Endothelial cell of umbilical vein (primary cell): ENCODE results near the gene GBP7. TPM values are rescaled to one million over a fixed set of nuclear protein-coding genes. Genes with fewer than 3 reads are reported as not detected.

ENCODE experiments used
- BruUV-seq: library from RNA; stranded (reverse); fragments of 400-500 nt; replicated peaks from 2 replicates; lab custom pipeline; 2021; lab: Mats Ljungman, UMichigan
- CTCF ChIA-PET: fragments of 300-600, 350-600 bp; sonication (Branson Sonifier 250); formaldehyde crosslinking; loops from one replicate; lab custom pipeline; 2021; ENCODE audit warnings: antibody characterized with exemption, inconsistent platforms; lab: Charles Lee
- POLR2A ChIA-PET: fragments of 300-600, 350-600 bp; sonication (Branson Sonifier 250); formaldehyde crosslinking; loops from one replicate; lab custom pipeline; 2021; ENCODE audit warnings: antibody characterized with exemption, inconsistent platforms; lab: Charles Lee
- DNase-seq: peaks from one replicate; pipeline ENCODE4 v3.0.0-alpha.2; 2011; ENCODE audit warnings: low read depth, low spot score
- FAIRE-seq: peaks from 2 replicates; lab custom pipeline; 2011; peaks lifted over from hg19 to GRCh38; lab: Jason Lieb, UNC
- H2AFZ ChIP-seq: 2 replicates; pipeline ENCODE4 v1.6.0; 2012; ENCODE audit warnings: low read depth, low read length, control low read depth, inconsistent platforms
- H3K27ac ChIP-seq: 2 replicates; pipeline ENCODE4 v1.5.1; 2011; ENCODE audit warnings: low read depth, mild to moderate bottlenecking, control low read depth, low read length, moderate library complexity; ENCODE audit not compliant: insufficient read depth
- H3K27me3 ChIP-seq, 2 experiments: 2 replicates each; pipeline versions ENCODE4 v1.6.0 to v1.6.1; 2011; ENCODE audit warnings: low read length in 2 of 2, mixed read lengths in 1 of 2; ENCODE audit not compliant: control insufficient read depth in 2 of 2, insufficient read depth in 2 of 2
- H3K36me3 ChIP-seq, 2 experiments: 2 replicates in 1 of 2; 3 replicates in 1 of 2; pipeline ENCODE4 v1.5.1; 2011; ENCODE audit warnings: low read length in 2 of 2, mild to moderate bottlenecking in 1 of 2, moderate library complexity in 1 of 2; ENCODE audit not compliant: control insufficient read depth in 2 of 2, insufficient read depth in 2 of 2; ENCODE audit errors: extremely low read depth in 1 of 2
- H3K4me1 ChIP-seq: 3 replicates; pipeline ENCODE4 v1.5.1; 2011; ENCODE audit warnings: mild to moderate bottlenecking, low read length; ENCODE audit not compliant: control insufficient read depth, insufficient read depth; ENCODE audit errors: extremely low read depth
- H3K4me2 ChIP-seq: 2 replicates; pipeline ENCODE4 v1.6.1; 2011; ENCODE audit warnings: low read length, control low read depth, mixed read lengths; ENCODE audit not compliant: insufficient read depth
- H3K4me3 ChIP-seq, 3 experiments: fragments of 200-600 bp in 1 of 3; sonication (generic), shearing (Covaris generic) in 1 of 3; replicated peaks in 1 of 3; 2 replicates each; pipeline ENCODE4 v1.5.1; 2011 to 2016; ENCODE audit warnings: control low read depth in 3 of 3, low read length in 3 of 3, mild to moderate bottlenecking in 2 of 3, inconsistent platforms in 1 of 3, low read depth in 1 of 3, moderate library complexity in 1 of 3; ENCODE audit not compliant: insufficient read depth in 1 of 3
- H3K79me2 ChIP-seq: 2 replicates; pipeline ENCODE4 v1.6.0; 2012; ENCODE audit warnings: low read length, inconsistent platforms; ENCODE audit not compliant: control insufficient read depth, insufficient read depth
- H3K9ac ChIP-seq: replicated peaks from 2 replicates; pipeline ENCODE3; 2011; ENCODE audit warnings: low read length, control low read depth; ENCODE audit not compliant: insufficient read depth; ENCODE audit errors: extremely low read depth
- H3K9me1 ChIP-seq: replicated peaks from 3 replicates; pipeline ENCODE4 v1.6.0; 2011; ENCODE audit warnings: mild to moderate bottlenecking, low read length; ENCODE audit not compliant: control insufficient read depth, insufficient read depth; ENCODE audit errors: extremely low read depth
- H3K9me3 ChIP-seq: replicated peaks from 2 replicates; pipeline ENCODE4 v1.5.1; 2012; ENCODE audit warnings: low read length, inconsistent platforms; ENCODE audit not compliant: control insufficient read depth, insufficient read depth
- H4K20me1 ChIP-seq: replicated peaks from 2 replicates; pipeline ENCODE3; 2011; ENCODE audit warnings: mild to moderate bottlenecking, low read length; ENCODE audit not compliant: control insufficient read depth, insufficient read depth; ENCODE audit errors: extremely low read depth
- EZH2 ChIP-seq: IDR thresholded peaks from 2 replicates; pipeline ENCODE4 v1.6.1; 2012; ENCODE audit warnings: borderline replicate concordance, low read depth, mild to moderate bottlenecking, moderate library complexity, low read length, inconsistent platforms; ENCODE audit not compliant: severe bottlenecking
- GATA2 ChIP-seq: IDR thresholded peaks from 2 replicates; pipeline ENCODE4 v1.7.0; 2011; ENCODE audit warnings: low read depth, mild to moderate bottlenecking, moderate library complexity, mixed read lengths, low read length; ENCODE audit not compliant: insufficient read length, insufficient read depth
- MAX ChIP-seq: IDR thresholded peaks from 2 replicates; pipeline ENCODE4 v1.6.1; 2011; ENCODE audit not compliant: insufficient read depth, insufficient read length
- MYC ChIP-seq: IDR thresholded peaks from one replicate; pipeline ENCODE4 v1.6.1; 2011; ENCODE audit warnings: mild to moderate bottlenecking, low read depth, low read length
- POLR2AphosphoS5 ChIP-seq: IDR thresholded peaks from 2 replicates; pipeline ENCODE4 v1.6.1; 2012; ENCODE audit warnings: low read depth, mild to moderate bottlenecking, control low read depth, low read length, moderate library complexity; ENCODE audit not compliant: insufficient read depth
- dilution Hi-C: fragments of 300-500 bp; cut with MboI; formaldehyde crosslinking; loops from one replicate; pipeline ENCODE4 v1.15.0; 2019; ENCODE audit warnings: low sequenced_read_pairs; ENCODE audit not compliant: extremely low pct_ligation_motif_present
- intact Hi-C: fragments of 100-400 bp; cut with micrococcal nuclease; formaldehyde crosslinking; loops from one replicate; pipeline ENCODE4 v1.10.0; 2022
- polyA plus RNA-seq, 4 experiments: library from polyadenylated mRNA; depleted of rRNA in 3 of 4; stranded (reverse) in 3 of 4; unstranded in 1 of 4; fragments of >200 nt; gene quantifications; 2 replicates each; pipeline versions ENCODE4 v1.2.1 to v1.2.3, GENCODE V29; 2011 to 2012; ENCODE audit warnings: missing spikeins in 1 of 4
- total RNA-seq: library from RNA; stranded (reverse); gene quantifications from 2 replicates; pipeline ENCODE4 v1.2.3, GENCODE V29; 2021
- TF ChIP-seq, protein P1 (sequence below), 2 donors: IDR thresholded peaks; 1 replicate in 1 of 2; 2 replicates in 1 of 2; pipeline ENCODE4 v1.5.1; 2011; ENCODE audit warnings: low read length in 2 of 2, mild to moderate bottlenecking in 2 of 2, moderate library complexity in 2 of 2, control low read depth in 1 of 2, inconsistent platforms in 1 of 2, low read depth in 1 of 2; ENCODE audit not compliant: insufficient read depth in 1 of 2; ENCODE audit errors: extremely low read depth in 1 of 2

The GBP7 gene
- total and polyA plus RNA-seq, 2 donors (not counting 3 experiments of a cell fraction or from before 2014, with no cell fraction given) = not detected

GRCh38 chr1:89165811-89166210 is 10.0 kb downstream of the GBP7 start:
- ChIA-PET POLR2A (no interaction called here), CTCF (interaction anchor here (1.2 kb wide), 1 partner anchor 80 kb away, joined by 3 read pairs; no protein-coding TSS in a partner anchor)
- Histone ChIP-seq H4K20me1 (no peaks in the 10 kb centered on the region), H3K79me2 (no peaks in the 10 kb centered on the region), H3K9ac (no peak overlapping the region), H3K9me1 (no peaks in the 10 kb centered on the region), H3K27me3 (no peaks in the 10 kb centered on the region), H3K27ac (no peak overlapping the region), H2AFZ (no peak overlapping the region), H3K4me1 (no peaks in the 10 kb centered on the region), H3K4me3 (no peak overlapping the region), H3K36me3 (no peaks in the 10 kb centered on the region), H3K9me3 (no peaks in the 10 kb centered on the region), H3K4me2 (no peak overlapping the region)
- DNase-seq = no peak
- dilution Hi-C loops = no loop called here
- intact Hi-C loops = no loop called here
- BruUV-seq = no TSS peak
- no peak for TF ChIP-seq POLR2AphosphoS5
- no peak for TF ChIP-seq MYC
- TF ChIP-seq GATA2 = no peak
- TF ChIP-seq, protein P1, sequence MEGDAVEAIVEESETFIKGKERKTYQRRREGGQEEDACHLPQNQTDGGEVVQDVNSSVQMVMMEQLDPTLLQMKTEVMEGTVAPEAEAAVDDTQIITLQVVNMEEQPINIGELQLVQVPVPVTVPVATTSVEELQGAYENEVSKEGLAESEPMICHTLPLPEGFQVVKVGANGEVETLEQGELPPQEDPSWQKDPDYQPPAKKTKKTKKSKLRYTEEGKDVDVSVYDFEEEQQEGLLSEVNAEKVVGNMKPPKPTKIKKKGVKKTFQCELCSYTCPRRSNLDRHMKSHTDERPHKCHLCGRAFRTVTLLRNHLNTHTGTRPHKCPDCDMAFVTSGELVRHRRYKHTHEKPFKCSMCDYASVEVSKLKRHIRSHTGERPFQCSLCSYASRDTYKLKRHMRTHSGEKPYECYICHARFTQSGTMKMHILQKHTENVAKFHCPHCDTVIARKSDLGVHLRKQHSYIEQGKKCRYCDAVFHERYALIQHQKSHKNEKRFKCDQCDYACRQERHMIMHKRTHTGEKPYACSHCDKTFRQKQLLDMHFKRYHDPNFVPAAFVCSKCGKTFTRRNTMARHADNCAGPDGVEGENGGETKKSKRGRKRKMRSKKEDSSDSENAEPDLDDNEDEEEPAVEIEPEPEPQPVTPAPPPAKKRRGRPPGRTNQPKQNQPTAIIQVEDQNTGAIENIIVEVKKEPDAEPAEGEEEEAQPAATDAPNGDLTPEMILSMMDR (IDR thresholded peaks at IDR 0.05; ENCODE audit: extremely low read depth in 1 of 2, insufficient read depth in 1 of 2, low read depth in 1 of 2, low read length in 2 of 2) = no peak
- TF ChIP-seq EZH2 = no peak
- no peak for TF ChIP-seq MAX
- FAIRE-seq = no peak
